PFSK-1 (cell line): ENCODE measurements around the gene RFNG.

Source experiments
- FOXP2 ChIP-seq: optimal IDR thresholded peaks from 2 replicates; pipeline ENCODE3; 2011; ENCODE audit warnings: borderline replicate concordance, control low read depth, inconsistent platforms; ENCODE audit not compliant: insufficient read depth; ENCODE audit errors: extremely low read length, extremely low read depth
- POLR2AphosphoS5 ChIP-seq: IDR thresholded peaks from 2 replicates; pipeline ENCODE4 v1.6.1; 2012; ENCODE audit warnings: low read depth, mild to moderate bottlenecking, control low read depth, low read length, moderate library complexity
- SIN3A ChIP-seq: IDR thresholded peaks from 2 replicates; pipeline ENCODE4 v1.6.1; 2012; ENCODE audit warnings: mild to moderate bottlenecking, low read length, moderate library complexity, borderline replicate concordance; ENCODE audit not compliant: insufficient read depth
- TAF1 ChIP-seq: IDR thresholded peaks from 2 replicates; pipeline ENCODE4 v1.6.1; 2012; ENCODE audit warnings: low read length, control low read depth, borderline replicate concordance; ENCODE audit not compliant: insufficient read depth
- TF ChIP-seq, protein P1 (sequence below), 2 experiments: IDR thresholded peaks; 2 replicates each; pipeline versions ENCODE4 v1.6.1 to v1.8.0; 2011 to 2012; ENCODE audit warnings: low read depth in 2 of 2, low read length in 2 of 2, control low read depth in 1 of 2, inconsistent platforms in 1 of 2, mild to moderate bottlenecking in 1 of 2, moderate library complexity in 1 of 2; ENCODE audit not compliant: insufficient read depth in 1 of 2

RFNG gene

DNA sequence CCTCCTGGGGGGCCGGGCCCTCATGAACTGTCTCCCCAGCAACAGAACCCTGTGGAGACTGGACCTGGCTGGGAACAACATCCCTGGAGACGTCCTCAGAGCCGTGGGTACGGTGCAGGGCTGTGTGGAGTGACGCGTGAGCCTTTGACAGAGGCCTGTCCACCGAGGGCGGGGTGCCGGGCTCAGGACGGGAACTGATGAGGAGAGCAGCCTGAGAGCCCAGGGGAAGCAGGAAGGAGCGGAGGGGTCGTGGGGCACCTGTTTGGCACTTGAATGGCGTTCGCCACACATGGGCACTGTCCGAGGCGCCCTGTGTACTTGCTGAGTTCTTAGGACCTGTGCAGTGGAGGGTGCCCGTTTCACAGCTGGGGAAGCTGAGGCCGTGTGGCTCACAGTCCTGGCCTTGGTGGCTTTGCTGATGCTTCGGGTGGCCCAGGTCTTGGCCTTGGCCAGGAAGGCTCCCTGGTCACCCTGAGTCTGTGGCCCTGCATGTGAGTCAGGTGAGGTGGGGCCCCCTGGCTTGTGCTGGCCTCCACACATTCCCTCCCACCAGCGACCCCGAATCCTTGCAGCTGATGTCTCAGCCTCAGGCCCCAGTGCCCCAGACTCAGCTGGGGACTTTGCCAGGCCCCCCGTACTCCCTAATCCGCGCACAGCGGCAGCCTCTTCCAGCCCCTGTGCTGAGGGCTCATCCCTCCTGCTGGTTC lies 26.1 kb downstream of the RFNG start:
- TF ChIP-seq TAF1 (no peak), SIN3A (no peak), FOXP2 (no peak)

DNA sequence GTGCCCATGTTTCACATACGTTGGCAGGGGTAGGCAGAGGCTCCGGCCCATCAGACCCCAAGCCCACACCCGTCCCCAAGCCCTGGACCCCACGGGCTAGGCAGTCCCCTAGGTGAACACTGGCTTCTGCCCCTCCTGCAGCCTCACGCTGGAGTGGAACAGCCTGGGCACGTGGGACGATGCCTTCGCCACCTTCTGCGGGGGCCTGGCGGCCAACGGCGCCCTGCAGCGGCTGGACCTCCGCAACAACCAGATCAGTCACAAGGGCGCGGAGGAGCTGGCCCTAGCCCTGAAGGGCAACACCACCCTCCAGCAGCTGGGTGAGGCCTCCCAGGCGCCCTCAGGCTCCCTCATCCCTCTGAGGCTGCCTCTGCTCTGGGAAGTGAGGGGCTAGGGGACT lies 26.8 kb downstream of the RFNG start:
- TF ChIP-seq POLR2AphosphoS5 (no peak), SIN3A (no peak), TAF1 (no peak)
- TF ChIP-seq, protein P1, sequence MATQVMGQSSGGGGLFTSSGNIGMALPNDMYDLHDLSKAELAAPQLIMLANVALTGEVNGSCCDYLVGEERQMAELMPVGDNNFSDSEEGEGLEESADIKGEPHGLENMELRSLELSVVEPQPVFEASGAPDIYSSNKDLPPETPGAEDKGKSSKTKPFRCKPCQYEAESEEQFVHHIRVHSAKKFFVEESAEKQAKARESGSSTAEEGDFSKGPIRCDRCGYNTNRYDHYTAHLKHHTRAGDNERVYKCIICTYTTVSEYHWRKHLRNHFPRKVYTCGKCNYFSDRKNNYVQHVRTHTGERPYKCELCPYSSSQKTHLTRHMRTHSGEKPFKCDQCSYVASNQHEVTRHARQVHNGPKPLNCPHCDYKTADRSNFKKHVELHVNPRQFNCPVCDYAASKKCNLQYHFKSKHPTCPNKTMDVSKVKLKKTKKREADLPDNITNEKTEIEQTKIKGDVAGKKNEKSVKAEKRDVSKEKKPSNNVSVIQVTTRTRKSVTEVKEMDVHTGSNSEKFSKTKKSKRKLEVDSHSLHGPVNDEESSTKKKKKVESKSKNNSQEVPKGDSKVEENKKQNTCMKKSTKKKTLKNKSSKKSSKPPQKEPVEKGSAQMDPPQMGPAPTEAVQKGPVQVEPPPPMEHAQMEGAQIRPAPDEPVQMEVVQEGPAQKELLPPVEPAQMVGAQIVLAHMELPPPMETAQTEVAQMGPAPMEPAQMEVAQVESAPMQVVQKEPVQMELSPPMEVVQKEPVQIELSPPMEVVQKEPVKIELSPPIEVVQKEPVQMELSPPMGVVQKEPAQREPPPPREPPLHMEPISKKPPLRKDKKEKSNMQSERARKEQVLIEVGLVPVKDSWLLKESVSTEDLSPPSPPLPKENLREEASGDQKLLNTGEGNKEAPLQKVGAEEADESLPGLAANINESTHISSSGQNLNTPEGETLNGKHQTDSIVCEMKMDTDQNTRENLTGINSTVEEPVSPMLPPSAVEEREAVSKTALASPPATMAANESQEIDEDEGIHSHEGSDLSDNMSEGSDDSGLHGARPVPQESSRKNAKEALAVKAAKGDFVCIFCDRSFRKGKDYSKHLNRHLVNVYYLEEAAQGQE (IDR thresholded peaks at IDR 0.05; ENCODE audit: insufficient read depth in 1 of 2, low read depth in 2 of 2, low read length in 2 of 2), result no peak

DNA sequence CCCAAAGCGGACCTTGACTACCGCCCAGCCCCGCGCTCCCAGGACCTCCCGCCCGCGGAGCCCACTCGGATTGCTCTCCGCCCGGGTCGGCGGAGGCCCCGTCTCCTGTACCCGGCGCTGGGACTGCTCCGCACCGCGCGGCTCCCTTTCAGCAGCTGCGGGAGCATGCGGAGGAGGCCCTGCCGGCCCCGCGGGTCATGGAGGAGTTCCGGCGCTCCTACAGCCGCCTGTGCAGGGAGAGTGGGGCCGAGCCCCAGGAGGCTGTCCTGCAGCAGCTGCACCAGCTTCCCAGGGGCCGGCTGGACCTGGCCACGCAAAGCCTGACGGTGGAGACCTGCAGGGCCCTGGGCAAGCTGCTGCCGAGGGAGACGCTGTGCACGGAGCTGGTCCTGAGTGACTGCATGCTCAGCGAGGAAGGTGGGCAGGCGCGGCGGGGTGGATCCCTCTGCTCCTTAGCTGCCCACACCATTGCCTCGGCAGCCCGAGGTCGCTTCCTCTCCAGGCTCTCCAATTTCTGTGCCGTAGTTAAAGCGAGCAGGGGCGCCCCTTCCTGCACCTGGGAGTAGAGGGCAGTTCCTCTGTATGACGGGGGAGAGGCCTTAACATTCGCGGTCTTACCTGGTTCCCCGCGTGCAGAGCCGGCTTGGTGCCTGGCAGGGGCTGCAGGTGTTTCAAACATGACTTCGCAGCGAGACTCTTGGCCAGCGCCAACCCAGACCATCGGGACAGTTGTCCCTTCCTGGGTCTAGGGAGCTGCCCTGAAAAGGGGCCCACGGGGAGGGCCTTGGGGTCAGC lies 28.0 kb downstream of the RFNG start:
- TF ChIP-seq TAF1 (no peak), FOXP2 (no peak), POLR2AphosphoS5 (no peak), SIN3A (no peak)
- TF ChIP-seq, protein P1 (IDR thresholded peaks at IDR 0.05; ENCODE audit: insufficient read depth in 1 of 2, low read depth in 2 of 2, low read length in 2 of 2), result no peak

DNA sequence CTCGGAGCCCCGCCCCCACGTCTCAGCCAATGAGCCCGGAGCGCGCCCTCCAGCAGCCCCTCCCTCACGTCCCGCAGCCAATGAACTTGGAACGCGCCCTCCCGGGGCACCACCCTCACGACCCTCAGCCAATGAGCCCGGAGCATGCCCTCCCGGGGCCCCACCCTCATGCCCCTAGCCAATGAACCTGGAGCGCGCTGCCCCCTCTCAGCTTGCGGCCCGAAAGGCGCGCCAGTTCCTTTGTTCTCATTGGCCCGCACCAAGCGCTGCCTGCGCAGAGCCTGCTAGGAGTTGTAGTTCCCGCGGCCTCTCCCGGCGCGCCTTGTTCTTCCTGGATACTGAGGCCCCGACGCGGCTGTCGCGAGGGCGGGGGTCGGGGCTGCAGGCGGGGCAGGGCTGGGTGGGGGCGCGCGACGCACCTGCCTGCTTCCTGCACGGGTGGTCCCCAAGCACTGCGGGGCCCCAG lies 28.6 kb downstream of the RFNG start, which contains the start of gene LRRC45:
Gene LRRC45, plus strand, starts transcription at position 325 of the 466 bp plus-strand sequence. CDS start 339 bp downstream, outside the sequence.
- TF ChIP-seq TAF1, result no peak
- TF ChIP-seq FOXP2, result no peak
- TF ChIP-seq SIN3A, result no peak
- TF ChIP-seq, protein P1 (IDR thresholded peaks at IDR 0.05; ENCODE audit: insufficient read depth in 1 of 2, low read depth in 2 of 2, low read length in 2 of 2), result no peak
- no peak for TF ChIP-seq POLR2AphosphoS5

DNA sequence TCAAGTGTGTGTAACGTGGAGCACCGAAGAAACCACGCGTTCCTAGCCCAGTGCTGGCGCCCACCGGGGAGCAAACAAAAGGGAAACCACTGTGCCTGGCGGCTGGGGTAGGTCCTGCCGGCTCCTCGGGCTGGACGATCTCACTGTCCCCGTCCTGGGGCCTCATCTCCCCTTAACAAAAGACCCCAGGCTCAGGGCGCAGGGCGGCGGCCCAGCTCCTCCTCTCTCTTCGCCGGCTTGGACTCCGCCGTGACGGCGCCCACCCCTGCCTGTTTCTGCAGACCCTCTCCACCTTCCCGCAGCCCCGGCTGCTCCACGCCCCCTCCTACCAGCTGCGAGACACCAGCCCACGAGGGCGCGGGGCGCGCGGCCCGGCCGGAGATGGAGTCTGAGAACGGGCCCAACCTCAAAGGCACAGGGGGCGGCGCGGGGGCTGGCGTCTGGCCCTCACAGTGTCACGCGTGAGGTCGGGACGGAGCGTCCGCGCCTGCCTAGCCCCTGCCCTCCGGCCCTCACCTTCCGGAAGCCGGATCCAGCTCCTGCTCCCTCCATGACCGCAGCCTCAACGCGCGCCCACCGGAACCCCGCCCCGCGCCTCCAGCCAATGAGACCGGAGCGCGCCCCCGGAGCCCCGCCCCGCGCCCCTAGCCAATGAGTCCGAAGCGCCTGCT lies 29.2 kb downstream of the RFNG start, which contains the start of gene CENPX:
Gene CENPX, minus strand, starts transcription at position 569 of the 671 bp plus-strand sequence. Its CDS starts 17 bp downstream, at position 552.
- TF ChIP-seq, protein P1 (IDR thresholded peaks at IDR 0.05; ENCODE audit: insufficient read depth in 1 of 2, low read depth in 2 of 2, low read length in 2 of 2), result no peak
- no peak for TF ChIP-seq TAF1
- TF ChIP-seq SIN3A, result peak; percentile 85; the same call in 1 of the 2 replicates
- no peak for TF ChIP-seq FOXP2
- 0 out of 2 replicates have a peak, but pooled peaks have one; percentile 40 for TF ChIP-seq POLR2AphosphoS5
